22Rv1 (cell line): ENCODE data around the gene PRDM8.
A peak's percentile ranks its signal among the peaks of the same experiment; 100 is the strongest.
"Not testable (repeated sequence)": the region's sequence is repeated elsewhere in the genome, so short reads cannot be mapped to it uniquely, and the experiment has no call there.

Experiments
- H3K27ac ChIP-seq: fragments of 450-650 bp; 2 replicates; pipeline ENCODE4 v1.5.1; 2017
- CTCF ChIP-seq: fragments of 450-650 bp; IDR thresholded peaks from 2 replicates; pipeline ENCODE4 v1.5.1; 2017; ENCODE audit warnings: mild to moderate bottlenecking
- ZFX ChIP-seq: fragments of 450-650 bp; IDR thresholded peaks from 2 replicates; pipeline ENCODE4 v1.6.1; 2017; ENCODE audit warnings: antibody characterized with exemption, borderline replicate concordance

PRDM8 gene

GRCh38 chr4:80173841-80174240 is 23.5 kb upstream of the PRDM8 start:
- no peak for TF ChIP-seq ZFX
- H3K27ac ChIP-seq = no peak overlapping the region

GRCh38 chr4:80177793-80178192 is 19.5 kb upstream of the PRDM8 start:
- not testable (repeated sequence) for H3K27ac ChIP-seq

GRCh38 chr4:80178964-80179363 is 18.3 kb upstream of the PRDM8 start:
- no peak overlapping the region for H3K27ac ChIP-seq
- TF ChIP-seq CTCF (no peak), ZFX (no peak)

- H3K27ac ChIP-seq = no peak overlapping the region
- TF ChIP-seq CTCF (no peak), ZFX (no peak)
Observed at GRCh38 chr4:80179637-80180161, 17.6 kb upstream of the PRDM8 start.

- TF ChIP-seq ZFX (no peak), CTCF (no peak)
- H3K27ac ChIP-seq = no peak overlapping the region
Observed at GRCh38 chr4:80180743-80181142, 16.6 kb upstream of the PRDM8 start.

- H3K27ac ChIP-seq = no peak overlapping the region
- TF ChIP-seq CTCF (no peak), ZFX (no peak)
Observed at GRCh38 chr4:80182237-80182866, 15.0 kb upstream of the PRDM8 start.

- TF ChIP-seq ZFX (no peak), CTCF (no peak)
- no peak overlapping the region for H3K27ac ChIP-seq
Observed at GRCh38 chr4:80183250-80184052, 13.9 kb upstream of the PRDM8 start.

GRCh38 chr4:80184053-80184824 is 13.1 kb upstream of the PRDM8 start:
- no peak overlapping the region for H3K27ac ChIP-seq
- TF ChIP-seq CTCF = peak; percentile 96
- TF ChIP-seq ZFX = no peak
